ENCODE data around the gene UST. TPM values are rescaled to one million over a fixed set of nuclear protein-coding genes. Genes with fewer than 3 reads are reported as not detected.
A peak's percentile ranks its signal among the peaks of the same experiment; 100 is the strongest.

The UST gene
- total and polyA plus RNA-seq, 9 of the 15 experiments (the other 6 are each of a cell fraction or from before 2014, with no cell fraction given), result 0.04 to 0.10 TPM; not detected in 7

DNA sequence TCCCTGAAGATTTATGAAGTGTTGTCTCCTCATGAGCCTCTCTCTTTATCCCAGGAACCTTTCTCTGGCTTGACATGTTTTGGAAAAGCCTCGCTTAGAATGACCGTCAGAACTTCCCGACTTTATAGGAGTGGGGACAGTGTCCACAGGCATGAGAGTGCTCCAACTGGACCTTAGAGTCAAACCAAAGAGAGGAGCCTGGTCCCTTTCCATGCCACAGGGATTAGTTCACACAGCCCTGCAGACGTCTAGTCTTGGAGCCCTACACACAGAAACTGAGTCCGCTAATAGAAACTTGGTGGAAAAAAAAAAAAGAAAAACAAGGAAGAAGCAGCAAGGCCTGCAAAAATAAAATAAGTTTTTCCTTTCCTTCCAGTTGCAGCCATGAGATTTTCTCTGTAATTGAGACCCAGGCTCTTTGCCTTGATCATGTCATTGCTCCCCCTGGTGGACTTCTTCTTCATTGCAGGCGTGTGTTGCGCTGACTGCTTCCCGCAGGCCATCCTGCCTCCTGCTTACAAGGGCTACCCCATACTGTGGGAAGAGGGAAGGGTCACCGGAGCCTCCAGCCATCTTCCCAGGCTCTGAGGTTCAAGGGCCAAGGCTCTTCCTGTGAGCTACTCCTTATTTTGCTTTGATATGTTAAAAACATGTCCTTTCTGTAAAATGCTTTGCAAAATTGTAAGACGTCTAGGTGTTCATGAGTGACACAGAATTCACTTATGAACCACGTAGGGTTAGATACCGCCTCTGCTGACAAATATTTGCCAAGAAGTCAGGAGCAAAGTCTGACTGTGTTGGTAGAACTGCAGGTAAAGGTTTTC, 201.0 kb downstream of the UST start (continued):
- TF ChIP-seq BMI1 (IDR thresholded peaks at IDR 0.05; ENCODE audit: low read length), result no peak
- TF ChIP-seq LCOR (CRISPR knock-in tag; IDR thresholded peaks at IDR 0.05), result no peak
- TF ChIP-seq, protein P1, sequence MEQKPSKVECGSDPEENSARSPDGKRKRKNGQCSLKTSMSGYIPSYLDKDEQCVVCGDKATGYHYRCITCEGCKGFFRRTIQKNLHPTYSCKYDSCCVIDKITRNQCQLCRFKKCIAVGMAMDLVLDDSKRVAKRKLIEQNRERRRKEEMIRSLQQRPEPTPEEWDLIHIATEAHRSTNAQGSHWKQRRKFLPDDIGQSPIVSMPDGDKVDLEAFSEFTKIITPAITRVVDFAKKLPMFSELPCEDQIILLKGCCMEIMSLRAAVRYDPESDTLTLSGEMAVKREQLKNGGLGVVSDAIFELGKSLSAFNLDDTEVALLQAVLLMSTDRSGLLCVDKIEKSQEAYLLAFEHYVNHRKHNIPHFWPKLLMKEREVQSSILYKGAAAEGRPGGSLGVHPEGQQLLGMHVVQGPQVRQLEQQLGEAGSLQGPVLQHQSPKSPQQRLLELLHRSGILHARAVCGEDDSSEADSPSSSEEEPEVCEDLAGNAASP (IDR thresholded peaks at IDR 0.05), result no peak
- TF ChIP-seq MAFG (tag; conservative IDR thresholded peaks at IDR 0.05), result no peak
- no peak for TF ChIP-seq TAF1 (IDR thresholded peaks at IDR 0.05; ENCODE audit: control insufficient read depth, extremely low read depth, insufficient read depth, low read length, severe bottlenecking)
- TF ChIP-seq PHF21A (IDR thresholded peaks at IDR 0.05; ENCODE audit: borderline replicate concordance, low read depth), result no peak
- TF ChIP-seq, protein P2, sequence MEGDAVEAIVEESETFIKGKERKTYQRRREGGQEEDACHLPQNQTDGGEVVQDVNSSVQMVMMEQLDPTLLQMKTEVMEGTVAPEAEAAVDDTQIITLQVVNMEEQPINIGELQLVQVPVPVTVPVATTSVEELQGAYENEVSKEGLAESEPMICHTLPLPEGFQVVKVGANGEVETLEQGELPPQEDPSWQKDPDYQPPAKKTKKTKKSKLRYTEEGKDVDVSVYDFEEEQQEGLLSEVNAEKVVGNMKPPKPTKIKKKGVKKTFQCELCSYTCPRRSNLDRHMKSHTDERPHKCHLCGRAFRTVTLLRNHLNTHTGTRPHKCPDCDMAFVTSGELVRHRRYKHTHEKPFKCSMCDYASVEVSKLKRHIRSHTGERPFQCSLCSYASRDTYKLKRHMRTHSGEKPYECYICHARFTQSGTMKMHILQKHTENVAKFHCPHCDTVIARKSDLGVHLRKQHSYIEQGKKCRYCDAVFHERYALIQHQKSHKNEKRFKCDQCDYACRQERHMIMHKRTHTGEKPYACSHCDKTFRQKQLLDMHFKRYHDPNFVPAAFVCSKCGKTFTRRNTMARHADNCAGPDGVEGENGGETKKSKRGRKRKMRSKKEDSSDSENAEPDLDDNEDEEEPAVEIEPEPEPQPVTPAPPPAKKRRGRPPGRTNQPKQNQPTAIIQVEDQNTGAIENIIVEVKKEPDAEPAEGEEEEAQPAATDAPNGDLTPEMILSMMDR (IDR thresholded peaks at IDR 0.05 in 2 of 3, conservative IDR thresholded peaks at IDR 0.05 in 1 of 3; ENCODE audit: insufficient read depth in 2 of 3, low read depth in 1 of 3, low read length in 3 of 3), result peak; percentile 75 to 89 (median 82)
- no peak for TF ChIP-seq RBBP5 (IDR thresholded peaks at IDR 0.05; ENCODE audit: borderline replicate concordance, insufficient read depth, low read length, poor library complexity, severe bottlenecking)
- 0 out of 2 replicates have a peak, but pooled peaks have one; percentile 5 for TF ChIP-seq EGR1 (conservative IDR thresholded peaks at IDR 0.05)
- TF ChIP-seq ZNF551 (CRISPR knock-in tag; IDR thresholded peaks at IDR 0.05), result no peak
- TF ChIP-seq, protein P3, sequence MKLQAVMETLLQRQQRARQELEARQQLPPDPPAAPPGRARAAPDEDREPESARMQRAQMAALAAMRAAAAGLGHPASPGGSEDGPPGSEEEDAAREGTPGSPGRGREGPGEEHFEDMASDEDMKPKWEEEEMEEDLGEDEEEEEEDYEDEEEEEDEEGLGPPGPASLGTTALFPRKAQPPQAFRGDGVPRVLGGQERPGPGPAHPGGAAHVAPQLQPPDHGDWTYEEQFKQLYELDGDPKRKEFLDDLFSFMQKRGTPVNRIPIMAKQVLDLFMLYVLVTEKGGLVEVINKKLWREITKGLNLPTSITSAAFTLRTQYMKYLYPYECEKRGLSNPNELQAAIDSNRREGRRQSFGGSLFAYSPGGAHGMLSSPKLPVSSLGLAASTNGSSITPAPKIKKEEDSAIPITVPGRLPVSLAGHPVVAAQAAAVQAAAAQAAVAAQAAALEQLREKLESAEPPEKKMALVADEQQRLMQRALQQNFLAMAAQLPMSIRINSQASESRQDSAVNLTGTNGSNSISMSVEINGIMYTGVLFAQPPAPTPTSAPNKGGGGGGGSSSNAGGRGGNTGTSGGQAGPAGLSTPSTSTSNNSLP (IDR thresholded peaks at IDR 0.05; ENCODE audit: borderline replicate concordance, low read depth, low read length), result no peak
- no peak for TF ChIP-seq ZNF274 (IDR thresholded peaks at IDR 0.05; ENCODE audit: borderline replicate concordance, low read depth, low read length)
- no peak for TF ChIP-seq TEAD4 (IDR thresholded peaks at IDR 0.05; ENCODE audit: low read length)
- TF ChIP-seq TEAD4 (CRISPR knock-in tag; IDR thresholded peaks at IDR 0.05; ENCODE audit: borderline replicate concordance), result no peak
- no peak for TF ChIP-seq FOXJ3 (CRISPR knock-in tag; IDR thresholded peaks at IDR 0.05)
- TF ChIP-seq CBX3 (IDR thresholded peaks at IDR 0.05; ENCODE audit: borderline replicate concordance in 1 of 2, low read length in 2 of 2), result no peak
- no peak for TF ChIP-seq MAFF (IDR thresholded peaks at IDR 0.05; ENCODE audit: low read length)
- TF ChIP-seq XRCC5 (IDR thresholded peaks at IDR 0.05; ENCODE audit: low read depth, low read length), result no peak; the same call in 1 of the 2 replicates
- no peak for TF ChIP-seq ZNF239 (CRISPR knock-in tag; IDR thresholded peaks at IDR 0.05)
- TF ChIP-seq CREM (IDR thresholded peaks at IDR 0.05; ENCODE audit: low read depth), result 0 out of 2 replicates have a peak, but pooled peaks have one; percentile 16
- no peak for TF ChIP-seq TOE1 (IDR thresholded peaks at IDR 0.05; ENCODE audit: borderline replicate concordance)
- no peak for TF ChIP-seq TOE1 (CRISPR knock-in tag; IDR thresholded peaks at IDR 0.05; ENCODE audit: borderline replicate concordance, low read depth)
- TF ChIP-seq EP400 (IDR thresholded peaks at IDR 0.05), result no peak
- TF ChIP-seq HNRNPUL1 (IDR thresholded peaks at IDR 0.05; ENCODE audit: low read length), result no peak
